Liver (tissue), 9 donors: Measurements from ENCODE around the gene SLIT3. TPM values are rescaled to one million over a fixed set of nuclear protein-coding genes. Genes with fewer than 3 reads are reported as not detected.
A peak's percentile ranks its signal among the peaks of the same experiment; 100 is the strongest.

ENCODE experiments used
- DNase-seq: peaks from one replicate; pipeline ENCODE4 v3.0.0-alpha.2; 2017; ENCODE audit warnings: low spot score
- H3K27ac ChIP-seq, 2 donors: one replicate each; pipeline ENCODE4 v1.7.0; 2013; ENCODE audit warnings: inconsistent platforms in 2 of 2, low read length in 2 of 2, control low read depth in 1 of 2, low read depth in 1 of 2, mild to moderate bottlenecking in 1 of 2
- H3K27me3 ChIP-seq, 4 donors: one replicate each; pipeline versions ENCODE4 v1.6.1 to v1.7.0; 2013; ENCODE audit warnings: low read length in 3 of 4, inconsistent platforms in 1 of 4, mild to moderate bottlenecking in 1 of 4, moderate library complexity in 1 of 4; ENCODE audit not compliant: control insufficient read depth in 4 of 4, insufficient read depth in 4 of 4
- H3K36me3 ChIP-seq, 4 donors: one replicate each; pipeline versions ENCODE4 v1.6.1 to v1.7.0; 2013; ENCODE audit warnings: low read length in 3 of 4, mild to moderate bottlenecking in 3 of 4, low read depth in 1 of 4, moderate library complexity in 1 of 4; ENCODE audit not compliant: control insufficient read depth in 4 of 4, insufficient read depth in 3 of 4
- H3K4me1 ChIP-seq, 4 donors: one replicate each; pipeline versions ENCODE4 v1.6.1 to v1.7.0; 2013; ENCODE audit warnings: low read length in 3 of 4, mild to moderate bottlenecking in 3 of 4, moderate library complexity in 1 of 4; ENCODE audit not compliant: control insufficient read depth in 4 of 4, insufficient read depth in 4 of 4
- H3K4me3 ChIP-seq, 3 donors: one replicate each; pipeline versions ENCODE4 v1.6.1 to v1.7.0; 2013; ENCODE audit warnings: low read length in 3 of 3, control low read depth in 1 of 3, low read depth in 1 of 3, mild to moderate bottlenecking in 1 of 3
- H3K9ac ChIP-seq, 2 donors: one replicate each; pipeline ENCODE4 v1.7.0; 2013; ENCODE audit warnings: low read length in 2 of 2, mild to moderate bottlenecking in 2 of 2, moderate library complexity in 2 of 2, control low read depth in 1 of 2, low read depth in 1 of 2
- H3K9me3 ChIP-seq, 4 donors: one replicate each; pipeline versions ENCODE4 v1.6.1 to v1.7.0; 2013; ENCODE audit warnings: low read length in 3 of 4; ENCODE audit not compliant: control insufficient read depth in 4 of 4
- CTCF ChIP-seq: fragments of 150-350 bp; IDR thresholded peaks from 2 replicates; pipeline ENCODE4 v1.5.1; 2017; ENCODE audit warnings: improper control_type of control experiment, low read depth, low read length; ENCODE audit not compliant: missing input control
- EGR1 ChIP-seq, 2 donors: IDR thresholded peaks; 2 replicates each; pipeline ENCODE4 v1.6.1; 2016 to 2018; ENCODE audit warnings: antibody characterized with exemption in 2 of 2, low read depth in 2 of 2
- FOXA1 ChIP-seq: IDR thresholded peaks from 2 replicates; pipeline ENCODE4 v1.6.1; 2016; ENCODE audit warnings: antibody characterized with exemption
- FOXA2 ChIP-seq: IDR thresholded peaks from 2 replicates; pipeline ENCODE4 v1.6.1; 2016; ENCODE audit warnings: antibody characterized with exemption
- GABPA ChIP-seq, 2 donors: IDR thresholded peaks in 1 of 2; conservative IDR thresholded peaks in 1 of 2; 2 replicates each; pipeline ENCODE4 v1.6.1; 2016; ENCODE audit warnings: antibody characterized with exemption in 2 of 2, mild to moderate bottlenecking in 1 of 2, moderate library complexity in 1 of 2
- HNF4A ChIP-seq, 2 donors: conservative IDR thresholded peaks; 2 replicates each; pipeline ENCODE4 v1.6.1; 2016; ENCODE audit warnings: antibody characterized with exemption in 2 of 2, mild to moderate bottlenecking in 2 of 2
- HNF4G ChIP-seq: IDR thresholded peaks from 2 replicates; pipeline ENCODE4 v1.6.1; 2016; ENCODE audit warnings: antibody characterized with exemption
- JUND ChIP-seq, 2 donors: IDR thresholded peaks; 2 replicates each; pipeline ENCODE4 v1.6.1; 2016; ENCODE audit warnings: antibody characterized with exemption in 2 of 2
- NR2F2 ChIP-seq: IDR thresholded peaks from 2 replicates; pipeline ENCODE4 v1.6.1; 2016; ENCODE audit warnings: antibody characterized with exemption
- RAD21 ChIP-seq, 2 donors: IDR thresholded peaks; 2 replicates each; pipeline ENCODE4 v1.6.1; 2016; ENCODE audit warnings: antibody characterized with exemption in 2 of 2, mild to moderate bottlenecking in 2 of 2
- REST ChIP-seq: IDR thresholded peaks from 2 replicates; pipeline ENCODE4 v1.6.1; 2016; ENCODE audit warnings: antibody characterized with exemption, mild to moderate bottlenecking
- RXRA ChIP-seq, 2 donors: IDR thresholded peaks; 2 replicates each; pipeline ENCODE4 v1.6.1; 2017 to 2018; ENCODE audit warnings: antibody characterized with exemption in 2 of 2, mild to moderate bottlenecking in 1 of 2
- SP1 ChIP-seq: IDR thresholded peaks from 2 replicates; pipeline ENCODE4 v1.6.1; 2018; ENCODE audit warnings: antibody characterized with exemption, mild to moderate bottlenecking
- TAF1 ChIP-seq: conservative IDR thresholded peaks from 2 replicates; pipeline ENCODE4 v1.6.1; 2016; ENCODE audit warnings: antibody characterized with exemption, mild to moderate bottlenecking
- YY1 ChIP-seq: IDR thresholded peaks from 2 replicates; pipeline ENCODE4 v1.6.1; 2016; ENCODE audit warnings: antibody characterized with exemption, mild to moderate bottlenecking
- WGBS: extraction: QIAGEN DNeasy Blood & Tissue Kit; methylation state at CpG from one replicate; pipeline ENCODE4 v1.1.7; 2013; 5-methylcytosine and 5-hydroxymethylcytosine counted together
- polyA plus RNA-seq, 2 donors: library from polyadenylated mRNA; stranded (reverse) in 1 of 2; unstranded in 1 of 2; fragments of 200-250 nt in 1 of 2; fragments of >200 nt in 1 of 2; fragmentation: Nextera tagmentation in 1 of 2; extraction: Ambion mirVana in 1 of 2; gene quantifications; one replicate each; pipeline versions ENCODE4 v1.2.1 to v1.2.3, GENCODE V29; 2013 to 2015
- total RNA-seq, 2 donors: library from RNA; depleted of rRNA; stranded (reverse); fragments of >200 nt; gene quantifications; one replicate each; pipeline ENCODE4 v1.2.3, GENCODE V29; 2014
- TF ChIP-seq, protein P1 (sequence below): IDR thresholded peaks from 2 replicates; pipeline ENCODE4 v1.6.1; 2016; ENCODE audit warnings: antibody characterized with exemption
- TF ChIP-seq, protein P2 (sequence below): IDR thresholded peaks from 2 replicates; pipeline ENCODE4 v1.6.1; 2016; ENCODE audit warnings: antibody characterized with exemption
- TF ChIP-seq, protein P3 (sequence below): IDR thresholded peaks from 2 replicates; pipeline ENCODE4 v1.6.1; 2016; ENCODE audit warnings: antibody characterized with exemption
- donor health status: healthy.
- donor health status: healthy.
- donor health status: healthy.
- donor health status: healthy.
- donor health status: healthy.

Gene SLIT3
- total and polyA plus RNA-seq, 4 donors: 0.61 to 1.3 (median 0.91) TPM

DNA sequence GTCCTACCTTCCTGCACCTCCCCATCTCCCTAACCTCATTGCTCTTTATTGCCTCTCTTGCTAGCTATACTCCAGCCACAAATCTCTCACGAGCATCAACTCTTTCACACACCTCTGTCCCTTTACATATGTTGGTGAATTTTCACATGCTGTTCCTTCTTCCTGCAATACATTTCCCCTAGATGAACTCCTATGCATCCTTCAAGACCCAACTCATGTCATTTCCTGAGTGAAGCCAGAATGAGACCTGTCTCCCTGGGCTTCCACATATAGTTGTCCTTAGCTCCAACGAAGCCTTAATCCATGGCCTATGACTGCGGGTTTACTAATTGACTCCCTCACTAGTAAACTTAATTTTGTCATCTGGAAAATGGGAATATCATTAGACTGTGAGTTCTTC lies 424.5 kb downstream of the SLIT3 start:
- no peaks in the 10 kb centered on the region for H3K36me3 ChIP-seq
- TF ChIP-seq EGR1 (IDR thresholded peaks at IDR 0.05; ENCODE audit: low read depth in 2 of 2) (no peak), FOXA1 (no peak), RAD21 (IDR thresholded peaks at IDR 0.05) (no peak), HNF4G (no peak)
- TF ChIP-seq, protein P1, sequence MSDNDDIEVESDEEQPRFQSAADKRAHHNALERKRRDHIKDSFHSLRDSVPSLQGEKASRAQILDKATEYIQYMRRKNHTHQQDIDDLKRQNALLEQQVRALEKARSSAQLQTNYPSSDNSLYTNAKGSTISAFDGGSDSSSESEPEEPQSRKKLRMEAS: no peak
- H3K27ac ChIP-seq: no peak overlapping the region
- no peak overlapping the region for H3K4me3 ChIP-seq
- DNase-seq: no peak
- H3K9me3 ChIP-seq: no peaks in the 10 kb centered on the region
- H3K9ac ChIP-seq: no peak overlapping the region
- H3K4me1 ChIP-seq: peaks cover 4 to 21% (median 6%) of the 10 kb centered on the region in 4 donors
- H3K27me3 ChIP-seq: no peaks in the 10 kb centered on the region
- 93% methylated on average over 3 of the region's 3 CpGs for WGBS

GRCh38 chr5:168875832-168876231 lies 425.1 kb downstream of the SLIT3 start:
- no peaks in the 10 kb centered on the region for H3K9me3 ChIP-seq
- 57% methylated on average over 5 of the region's 5 CpGs for WGBS

More at GRCh38 chr5:168875832-168876231, 425.1 kb downstream of the SLIT3 start:
- H3K9ac ChIP-seq: no peak overlapping the region
- no peak overlapping the region for H3K4me3 ChIP-seq
- peak; percentile 74 for DNase-seq
- peaks cover 4 to 21% (median 6%) of the 10 kb centered on the region in 4 donors for H3K4me1 ChIP-seq
- no peaks in the 10 kb centered on the region for H3K36me3 ChIP-seq
- H3K27me3 ChIP-seq: no peaks in the 10 kb centered on the region
- TF ChIP-seq HNF4A (conservative IDR thresholded peaks at IDR 0.05) (no peak), FOXA1 (no peak), SP1 (no peak), REST (no peak), NR2F2 (no peak), YY1 (no peak), HNF4G (no peak), CTCF (no peak), GABPA (IDR thresholded peaks at IDR 0.05 in 1 of 2, conservative IDR thresholded peaks at IDR 0.05 in 1 of 2) (no peak), TAF1 (no peak), RAD21 (IDR thresholded peaks at IDR 0.05) (no peak), EGR1 (IDR thresholded peaks at IDR 0.05; ENCODE audit: low read depth in 2 of 2) (no peak), RXRA (IDR thresholded peaks at IDR 0.05) (no peak), FOXA2 (no peak), JUND (IDR thresholded peaks at IDR 0.05) (no peak)
- TF ChIP-seq, protein P1: no peak
- TF ChIP-seq, protein P2, sequence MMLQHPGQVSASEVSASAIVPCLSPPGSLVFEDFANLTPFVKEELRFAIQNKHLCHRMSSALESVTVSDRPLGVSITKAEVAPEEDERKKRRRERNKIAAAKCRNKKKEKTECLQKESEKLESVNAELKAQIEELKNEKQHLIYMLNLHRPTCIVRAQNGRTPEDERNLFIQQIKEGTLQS: no peak
- TF ChIP-seq, protein P3, sequence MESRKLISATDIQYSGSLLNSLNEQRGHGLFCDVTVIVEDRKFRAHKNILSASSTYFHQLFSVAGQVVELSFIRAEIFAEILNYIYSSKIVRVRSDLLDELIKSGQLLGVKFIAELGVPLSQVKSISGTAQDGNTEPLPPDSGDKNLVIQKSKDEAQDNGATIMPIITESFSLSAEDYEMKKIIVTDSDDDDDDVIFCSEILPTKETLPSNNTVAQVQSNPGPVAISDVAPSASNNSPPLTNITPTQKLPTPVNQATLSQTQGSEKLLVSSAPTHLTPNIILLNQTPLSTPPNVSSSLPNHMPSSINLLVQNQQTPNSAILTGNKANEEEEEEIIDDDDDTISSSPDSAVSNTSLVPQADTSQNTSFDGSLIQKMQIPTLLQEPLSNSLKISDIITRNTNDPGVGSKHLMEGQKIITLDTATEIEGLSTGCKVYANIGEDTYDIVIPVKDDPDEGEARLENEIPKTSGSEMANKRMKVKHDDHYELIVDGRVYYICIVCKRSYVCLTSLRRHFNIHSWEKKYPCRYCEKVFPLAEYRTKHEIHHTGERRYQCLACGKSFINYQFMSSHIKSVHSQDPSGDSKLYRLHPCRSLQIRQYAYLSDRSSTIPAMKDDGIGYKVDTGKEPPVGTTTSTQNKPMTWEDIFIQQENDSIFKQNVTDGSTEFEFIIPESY: no peak
- no peak overlapping the region for H3K27ac ChIP-seq
